ENCODE data around the gene ATG9A. TPM values are rescaled to one million over a fixed set of nuclear protein-coding genes. Genes with fewer than 3 reads are reported as not detected.

ATG9A gene
- total RNA-seq, 1 donor from 2014 or later: 83.6 TPM

- Mint-ChIP-seq H3K9me3 (ENCODE audit: unreplicated experiment) (no peaks in the 10 kb centered on the region), H3K4me1 (ENCODE audit: unreplicated experiment) (peaks cover 26% of the 10 kb centered on the region), H3K27me3 (ENCODE audit: unreplicated experiment) (no peaks in the 10 kb centered on the region), H3K27ac (ENCODE audit: unreplicated experiment) (peak overlapping the region; percentile 71), H3K36me3 (ENCODE audit: unreplicated experiment) (peaks cover 28% of the 10 kb centered on the region), H3K4me3 (ENCODE audit: unreplicated experiment) (peak overlapping the region; percentile 95)
- no peak for TF ChIP-seq CTCF (IDR thresholded peaks at IDR 0.05)
- no peak for DNase-seq (ENCODE audit: extremely low spot score, unreplicated experiment)
Measured at GRCh38 chr2:219228041-219228910, 1.2 kb downstream of the ATG9A start.

- H3K27ac Mint-ChIP-seq (ENCODE audit: unreplicated experiment): no peak overlapping the region
- no peaks in the 10 kb centered on the region for H3K9me3 Mint-ChIP-seq (ENCODE audit: unreplicated experiment)
- no peaks in the 10 kb centered on the region for H3K27me3 Mint-ChIP-seq (ENCODE audit: unreplicated experiment)
- H3K4me3 Mint-ChIP-seq (ENCODE audit: unreplicated experiment): no peak overlapping the region
- no peak for TF ChIP-seq CTCF (IDR thresholded peaks at IDR 0.05)
- peaks cover 33% of the 10 kb centered on the region for H3K36me3 Mint-ChIP-seq (ENCODE audit: unreplicated experiment)
- DNase-seq (ENCODE audit: extremely low spot score, unreplicated experiment): no peak
- H3K4me1 Mint-ChIP-seq (ENCODE audit: unreplicated experiment): peaks cover 17% of the 10 kb centered on the region
Measured at GRCh38 chr2:219225350-219225749, 4.1 kb downstream of the ATG9A start.

GRCh38 chr2:219223831-219224610, 5.4 kb downstream of the ATG9A start:
- peaks cover 23% of the 10 kb centered on the region for H3K4me1 Mint-ChIP-seq (ENCODE audit: unreplicated experiment)
- no peak for TF ChIP-seq CTCF (IDR thresholded peaks at IDR 0.05)
- H3K36me3 Mint-ChIP-seq (ENCODE audit: unreplicated experiment): peaks cover 39% of the 10 kb centered on the region
- H3K27ac Mint-ChIP-seq (ENCODE audit: unreplicated experiment): no peak overlapping the region
- H3K4me3 Mint-ChIP-seq (ENCODE audit: unreplicated experiment): no peak overlapping the region
- no peaks in the 10 kb centered on the region for H3K9me3 Mint-ChIP-seq (ENCODE audit: unreplicated experiment)
- no peak for DNase-seq (ENCODE audit: extremely low spot score, unreplicated experiment)
- no peaks in the 10 kb centered on the region for H3K27me3 Mint-ChIP-seq (ENCODE audit: unreplicated experiment)

- Mint-ChIP-seq H3K4me1 (ENCODE audit: unreplicated experiment) (peaks cover 19% of the 10 kb centered on the region), H3K36me3 (ENCODE audit: unreplicated experiment) (peaks cover 39% of the 10 kb centered on the region), H3K27ac (ENCODE audit: unreplicated experiment) (no peak overlapping the region), H3K9me3 (ENCODE audit: unreplicated experiment) (no peaks in the 10 kb centered on the region), H3K27me3 (ENCODE audit: unreplicated experiment) (no peaks in the 10 kb centered on the region), H3K4me3 (ENCODE audit: unreplicated experiment) (no peak overlapping the region)
- TF ChIP-seq CTCF (IDR thresholded peaks at IDR 0.05): no peak
- no peak for DNase-seq (ENCODE audit: extremely low spot score, unreplicated experiment)
Measured at GRCh38 chr2:219221957-219222518, 7.4 kb downstream of the ATG9A start.

Measured in osteocyte (in vitro differentiated cells).